Cardiac fibroblast (primary cell): ENCODE measurements around the gene AOX1.
"Not testable (repeated sequence)": the region's sequence is repeated elsewhere in the genome, so short reads cannot be mapped to it uniquely, and the experiment has no call there.

Experiments
- DNase-seq, 2 donors: peaks; one replicate each; pipeline versions ENCODE4 v3.0.0 to v3.0.0-alpha.2; 2010; ENCODE audit warnings: low read depth in 2 of 2
- H3K4me3 ChIP-seq, 2 donors: replicated peaks in 1 of 2; 1 replicate in 1 of 2; 2 replicates in 1 of 2; pipeline ENCODE4 v1.5.1; 2011; ENCODE audit warnings: low read depth in 2 of 2, low read length in 2 of 2, mild to moderate bottlenecking in 2 of 2, moderate library complexity in 1 of 2
- TF ChIP-seq, protein P1 (sequence below): IDR thresholded peaks from one replicate; pipeline ENCODE4 v1.5.1; 2011; ENCODE audit warnings: low read depth, mild to moderate bottlenecking, low read length, inconsistent platforms

Gene AOX1

DNA sequence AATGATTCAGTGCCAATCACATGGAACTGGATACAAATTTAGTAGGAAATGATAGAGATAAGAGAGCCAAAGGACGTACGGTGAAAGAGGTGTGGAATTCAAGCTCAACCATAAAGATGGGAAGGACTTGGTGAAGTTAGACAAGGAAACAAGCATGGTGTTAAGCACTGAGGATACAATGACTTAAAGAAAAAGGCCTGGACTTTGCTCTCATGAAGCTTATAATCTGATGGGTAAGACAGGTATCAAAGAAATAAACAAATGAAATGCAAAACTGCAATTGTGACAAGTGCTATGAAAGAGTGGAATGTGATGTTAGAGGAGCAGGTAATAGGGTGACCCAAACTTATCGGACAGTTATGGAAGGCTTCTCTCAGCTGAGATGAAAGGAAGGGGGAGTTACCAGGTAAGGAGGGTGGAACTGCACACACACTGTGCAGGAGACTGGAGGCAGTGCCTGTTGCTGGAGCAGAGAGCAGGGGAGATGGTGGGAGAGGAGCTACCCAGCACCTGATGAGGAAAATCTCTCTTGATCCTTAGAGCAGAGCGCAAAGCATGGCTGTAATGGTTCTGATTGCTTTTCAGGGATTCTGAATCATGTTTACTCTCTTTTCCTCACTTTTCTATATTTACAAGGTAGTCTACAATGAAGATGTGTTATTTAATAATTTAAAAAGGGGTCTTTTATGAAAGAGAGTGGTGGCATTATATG, 118.3 kb downstream of the AOX1 start:
- TF ChIP-seq, protein P1, sequence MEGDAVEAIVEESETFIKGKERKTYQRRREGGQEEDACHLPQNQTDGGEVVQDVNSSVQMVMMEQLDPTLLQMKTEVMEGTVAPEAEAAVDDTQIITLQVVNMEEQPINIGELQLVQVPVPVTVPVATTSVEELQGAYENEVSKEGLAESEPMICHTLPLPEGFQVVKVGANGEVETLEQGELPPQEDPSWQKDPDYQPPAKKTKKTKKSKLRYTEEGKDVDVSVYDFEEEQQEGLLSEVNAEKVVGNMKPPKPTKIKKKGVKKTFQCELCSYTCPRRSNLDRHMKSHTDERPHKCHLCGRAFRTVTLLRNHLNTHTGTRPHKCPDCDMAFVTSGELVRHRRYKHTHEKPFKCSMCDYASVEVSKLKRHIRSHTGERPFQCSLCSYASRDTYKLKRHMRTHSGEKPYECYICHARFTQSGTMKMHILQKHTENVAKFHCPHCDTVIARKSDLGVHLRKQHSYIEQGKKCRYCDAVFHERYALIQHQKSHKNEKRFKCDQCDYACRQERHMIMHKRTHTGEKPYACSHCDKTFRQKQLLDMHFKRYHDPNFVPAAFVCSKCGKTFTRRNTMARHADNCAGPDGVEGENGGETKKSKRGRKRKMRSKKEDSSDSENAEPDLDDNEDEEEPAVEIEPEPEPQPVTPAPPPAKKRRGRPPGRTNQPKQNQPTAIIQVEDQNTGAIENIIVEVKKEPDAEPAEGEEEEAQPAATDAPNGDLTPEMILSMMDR: no peak
- no peak overlapping the region for H3K4me3 ChIP-seq
- DNase-seq: no peak

- peak; percentile 42 to 43 for DNase-seq
- no peak overlapping the region for H3K4me3 ChIP-seq
- TF ChIP-seq, protein P1: peak; percentile 46
These were observed 119.7 kb downstream of the AOX1 start for GRCh38 chr2:200705305-200706041.

DNA sequence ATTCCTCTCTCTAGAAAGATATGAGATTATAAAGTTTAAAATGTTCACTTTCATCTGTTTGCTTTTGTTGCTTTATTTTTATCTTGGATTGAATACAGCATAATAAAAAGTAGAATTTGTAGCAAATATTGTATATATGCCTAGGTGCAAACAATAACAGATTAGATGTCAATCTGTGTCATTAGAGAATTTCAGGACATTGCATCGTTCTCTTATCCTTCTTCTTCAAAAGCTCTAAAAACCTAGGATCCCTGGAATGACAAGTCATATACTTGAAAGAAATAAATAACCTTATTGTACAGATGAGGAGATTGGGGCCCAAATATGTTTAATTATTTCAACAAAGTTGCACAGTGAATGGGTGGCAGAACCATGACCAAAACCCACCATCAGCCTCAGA, 123.1 kb downstream of the AOX1 start:
- no peak overlapping the region for H3K4me3 ChIP-seq
- DNase-seq: no peak
- TF ChIP-seq, protein P1: no peak

- TF ChIP-seq, protein P1: peak; percentile 85
- peak; percentile 94 to 96 for DNase-seq
- peak overlapping the region; percentile 33 to 38 for H3K4me3 ChIP-seq
These were observed 127.3 kb downstream of the AOX1 start for GRCh38 chr2:200713003-200713703.

GRCh38 chr2:200713704-200714064, 127.9 kb downstream of the AOX1 start:
- DNase-seq: no peak
- no peak overlapping the region for H3K4me3 ChIP-seq
- TF ChIP-seq, protein P1: no peak

DNA sequence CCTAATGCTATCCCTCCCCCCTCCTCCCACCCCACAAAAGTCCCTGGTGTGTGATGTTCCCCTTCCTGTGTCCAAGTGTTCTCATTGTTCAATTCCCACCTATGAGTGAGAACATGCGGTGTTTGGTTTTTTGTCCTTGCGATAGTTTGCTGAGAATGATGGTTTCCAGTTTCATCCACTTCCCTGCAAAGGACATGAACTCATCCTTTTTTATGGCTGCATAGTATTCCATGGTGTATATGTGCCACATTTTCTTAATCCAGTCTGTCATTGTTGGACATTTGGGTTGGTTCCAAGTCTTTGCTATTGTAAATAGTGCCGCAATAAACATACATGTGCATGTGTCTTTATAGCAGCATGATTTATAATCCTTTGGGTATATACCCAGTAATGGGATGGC, 129.2 kb downstream of the AOX1 start:
- not testable (repeated sequence) for H3K4me3 ChIP-seq, DNase-seq

- no peak for DNase-seq
- H3K4me3 ChIP-seq: no peak overlapping the region
These were observed 130.6 kb downstream of the AOX1 start for GRCh38 chr2:200716386-200716785.

More at GRCh38 chr2:200716386-200716785, 130.6 kb downstream of the AOX1 start:
- TF ChIP-seq, protein P1: no peak
